ENCODE measurements around the gene CAPRIN1.

DNA sequence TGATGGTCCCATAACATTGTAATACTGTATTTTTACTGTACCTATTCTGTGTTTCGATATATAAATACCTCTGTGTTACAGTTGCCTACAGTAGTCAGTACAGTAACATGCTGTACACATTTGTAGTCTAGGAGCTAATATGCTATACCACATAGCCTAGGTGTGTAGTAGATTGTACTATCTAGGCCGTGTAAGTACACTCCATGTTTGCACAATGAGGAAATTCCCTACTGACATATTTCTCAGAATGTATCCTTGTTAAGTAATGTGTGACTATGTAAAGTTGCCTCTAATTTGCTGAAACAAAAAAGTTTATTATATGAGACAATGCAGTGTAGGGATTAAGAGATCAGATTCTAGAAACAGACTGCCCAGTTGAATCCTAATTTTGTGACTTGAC lies 21.3 kb downstream of the CAPRIN1 start:
- TF ChIP-seq, protein P1, sequence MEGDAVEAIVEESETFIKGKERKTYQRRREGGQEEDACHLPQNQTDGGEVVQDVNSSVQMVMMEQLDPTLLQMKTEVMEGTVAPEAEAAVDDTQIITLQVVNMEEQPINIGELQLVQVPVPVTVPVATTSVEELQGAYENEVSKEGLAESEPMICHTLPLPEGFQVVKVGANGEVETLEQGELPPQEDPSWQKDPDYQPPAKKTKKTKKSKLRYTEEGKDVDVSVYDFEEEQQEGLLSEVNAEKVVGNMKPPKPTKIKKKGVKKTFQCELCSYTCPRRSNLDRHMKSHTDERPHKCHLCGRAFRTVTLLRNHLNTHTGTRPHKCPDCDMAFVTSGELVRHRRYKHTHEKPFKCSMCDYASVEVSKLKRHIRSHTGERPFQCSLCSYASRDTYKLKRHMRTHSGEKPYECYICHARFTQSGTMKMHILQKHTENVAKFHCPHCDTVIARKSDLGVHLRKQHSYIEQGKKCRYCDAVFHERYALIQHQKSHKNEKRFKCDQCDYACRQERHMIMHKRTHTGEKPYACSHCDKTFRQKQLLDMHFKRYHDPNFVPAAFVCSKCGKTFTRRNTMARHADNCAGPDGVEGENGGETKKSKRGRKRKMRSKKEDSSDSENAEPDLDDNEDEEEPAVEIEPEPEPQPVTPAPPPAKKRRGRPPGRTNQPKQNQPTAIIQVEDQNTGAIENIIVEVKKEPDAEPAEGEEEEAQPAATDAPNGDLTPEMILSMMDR (IDR thresholded peaks at IDR 0.05 in 8 of 11, conservative IDR thresholded peaks at IDR 0.05 in 3 of 11): no peak
- no peak for TF ChIP-seq POLR2A (IDR thresholded peaks at IDR 0.05)
